ENCODE data around the gene PTPRG.

DNA sequence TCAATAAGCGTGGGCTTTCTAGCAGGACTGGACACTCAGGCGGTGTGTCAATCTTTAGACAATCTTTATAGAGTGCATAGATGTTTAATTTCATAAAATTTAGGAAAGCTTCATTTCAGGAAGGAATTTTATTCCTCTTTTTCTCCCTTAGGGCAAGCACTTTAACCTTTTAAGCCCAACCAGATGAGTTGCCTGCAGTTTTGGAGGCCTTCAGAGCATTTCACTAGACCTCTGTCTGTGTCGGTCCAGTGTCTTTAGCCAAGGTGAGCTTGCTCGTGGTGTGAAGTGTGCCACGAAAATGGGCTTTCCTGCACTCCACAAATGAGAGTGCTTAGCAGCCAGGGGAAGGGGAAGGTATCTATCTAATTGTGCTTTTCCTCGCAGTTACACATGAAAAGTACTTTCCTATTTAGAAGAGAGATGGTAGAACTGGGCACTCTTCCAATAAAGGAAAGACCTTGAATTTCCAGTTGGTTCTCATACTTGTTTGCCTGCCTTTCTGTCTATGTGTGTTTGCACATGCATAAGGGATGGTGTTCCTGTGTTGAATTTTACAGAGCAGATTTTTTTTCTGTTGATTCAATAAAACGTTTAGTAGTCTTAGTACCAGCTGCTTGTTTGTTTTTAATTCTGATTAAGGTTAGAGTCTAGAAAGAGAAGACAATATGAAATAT lies 758.3 kb downstream of the PTPRG start:
- TF ChIP-seq POLR2A (IDR thresholded peaks at IDR 0.05; ENCODE audit: low read depth, low read length), result no peak
- no peak for TF ChIP-seq POLR2AphosphoS5 (IDR thresholded peaks at IDR 0.05; ENCODE audit: low read depth, low read length)
